Keratinocyte (primary cell): ENCODE data around the gene ALS2. TPM values are rescaled to one million over a fixed set of nuclear protein-coding genes. Genes with fewer than 3 reads are reported as not detected.

Experiments
- DNase-seq: peaks from one replicate; pipeline ENCODE4 v3.0.0-alpha.2; 2011; ENCODE audit warnings: low read depth, missing footprints, low spot score
- FAIRE-seq: peaks from 2 replicates; lab custom pipeline; 2011; peaks lifted over from hg19 to GRCh38; lab: Jason Lieb, UNC
- H2AFZ ChIP-seq: 2 replicates; pipeline ENCODE4 v1.6.0; 2012; ENCODE audit warnings: low read length, control low read depth, inconsistent platforms; ENCODE audit not compliant: control insufficient read depth
- H3K27ac ChIP-seq: 2 replicates; pipeline ENCODE4 v1.5.1; 2011; ENCODE audit warnings: low read length; ENCODE audit not compliant: control insufficient read depth, insufficient read depth
- H3K27me3 ChIP-seq: 3 replicates; pipeline ENCODE4 v1.6.0; 2011; ENCODE audit warnings: low read length; ENCODE audit not compliant: control insufficient read depth, insufficient read depth; ENCODE audit errors: extremely low read depth
- H3K36me3 ChIP-seq, 2 experiments: 2 replicates in 1 of 2; 3 replicates in 1 of 2; pipeline ENCODE4 v1.5.1; 2011; ENCODE audit warnings: low read length in 2 of 2, mild to moderate bottlenecking in 1 of 2; ENCODE audit not compliant: control insufficient read depth in 2 of 2, insufficient read depth in 2 of 2; ENCODE audit errors: extremely low read depth in 1 of 2
- H3K4me1 ChIP-seq: 3 replicates; pipeline ENCODE4 v1.5.1; 2011; ENCODE audit warnings: low read length; ENCODE audit not compliant: control insufficient read depth, insufficient read depth; ENCODE audit errors: extremely low read depth
- H3K4me2 ChIP-seq: 3 replicates; pipeline ENCODE4 v1.6.0; 2011; ENCODE audit warnings: low read depth, low read length; ENCODE audit not compliant: control insufficient read depth, insufficient read depth; ENCODE audit errors: extremely low read depth
- H3K4me3 ChIP-seq, 3 experiments: fragments of 200-600 bp in 1 of 3; sonication (generic) in 1 of 3; 2 replicates in 2 of 3; 3 replicates in 1 of 3; pipeline ENCODE4 v1.5.1; 2011 to 2016; ENCODE audit warnings: low read length in 3 of 3, mild to moderate bottlenecking in 3 of 3, control low read depth in 2 of 3, inconsistent platforms in 1 of 3, low read depth in 1 of 3, mixed read lengths in 1 of 3, mixed run types in 1 of 3, moderate library complexity in 1 of 3; ENCODE audit not compliant: control insufficient read depth in 2 of 3, insufficient read depth in 2 of 3; ENCODE audit errors: extremely low read depth in 1 of 3
- H3K79me2 ChIP-seq: 2 replicates; pipeline ENCODE4 v1.6.0; 2012; ENCODE audit warnings: low read length; ENCODE audit not compliant: control insufficient read depth, insufficient read depth
- H3K9ac ChIP-seq: 3 replicates; pipeline ENCODE4 v1.6.0; 2011; ENCODE audit warnings: low read length; ENCODE audit not compliant: control insufficient read depth, insufficient read depth; ENCODE audit errors: extremely low read depth
- H3K9me1 ChIP-seq: 3 replicates; pipeline ENCODE4 v1.6.0; 2011; ENCODE audit warnings: low read length; ENCODE audit not compliant: control insufficient read depth, insufficient read depth; ENCODE audit errors: extremely low read depth
- H3K9me3 ChIP-seq: 2 replicates; pipeline ENCODE4 v1.5.1; 2012; ENCODE audit warnings: low read depth, low read length; ENCODE audit not compliant: control insufficient read depth
- H4K20me1 ChIP-seq: 3 replicates; pipeline ENCODE4 v1.6.0; 2011; ENCODE audit warnings: low read length; ENCODE audit not compliant: control insufficient read depth, insufficient read depth; ENCODE audit errors: extremely low read depth
- EZH2 ChIP-seq: IDR thresholded peaks from one replicate; pipeline ENCODE4 v1.6.1; 2012; ENCODE audit warnings: inconsistent platforms, mild to moderate bottlenecking, low read length, moderate library complexity
- dilution Hi-C: fragments of 300-500 bp; cut with MboI; formaldehyde crosslinking; loops from one replicate; pipeline ENCODE4 v1.7.0; 2020; ENCODE audit warnings: low sequenced_read_pairs; ENCODE audit not compliant: extremely low pct_ligation_motif_present
- polyA plus RNA-seq, 5 experiments: library from polyadenylated mRNA; depleted of rRNA in 3 of 5; stranded (reverse) in 3 of 5; stranded (forward) in 1 of 5; unstranded in 1 of 5; fragments of >200 nt; gene quantifications; 1 replicate in 1 of 5; 2 replicates in 3 of 5; 3 replicates in 1 of 5; pipeline versions ENCODE4 v1.2.1 to v1.2.3, GENCODE V29; 2011 to 2012; ENCODE audit warnings: missing spikeins in 2 of 5, low read depth in 1 of 5, low replicate concordance in 1 of 5
- TF ChIP-seq, protein P1 (sequence below), 3 experiments: IDR thresholded peaks in 1 of 3; conservative IDR thresholded peaks in 1 of 3; optimal IDR thresholded peaks in 1 of 3; 2 replicates in 2 of 3; 3 replicates in 1 of 3; pipeline versions ENCODE3 to v1.5.1; 2011; ENCODE audit warnings: low read length in 3 of 3, mild to moderate bottlenecking in 3 of 3, moderate library complexity in 2 of 3, control low read depth in 1 of 3, inconsistent platforms in 1 of 3; ENCODE audit not compliant: insufficient read depth in 2 of 3; ENCODE audit errors: extremely low read depth in 1 of 3

ALS2 gene
- polyA plus RNA-seq, 1 donor (not counting 4 experiments of a cell fraction or from before 2014, with no cell fraction given): 25.8 TPM

DNA sequence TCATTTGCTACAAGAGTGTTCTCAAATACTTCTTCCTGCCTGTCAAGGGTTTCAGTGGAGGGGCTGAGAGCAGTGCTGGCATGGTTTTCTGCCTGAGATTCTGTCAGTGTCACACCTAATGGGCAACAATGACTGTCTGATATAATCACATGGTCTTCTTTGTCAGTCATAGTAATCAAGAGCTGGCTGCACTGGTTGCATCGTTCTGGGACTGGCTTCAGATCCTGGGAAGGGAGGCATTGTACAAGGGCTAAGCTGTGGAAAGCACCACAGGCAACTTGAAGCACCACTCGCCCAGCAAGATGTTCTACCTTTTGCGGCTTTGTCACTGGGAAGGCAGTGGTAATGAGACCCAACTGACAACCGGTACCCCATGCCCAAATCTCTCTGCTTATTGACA lies 19.6 kb downstream of the ALS2 start:
- H3K27me3 ChIP-seq: no peaks in the 10 kb centered on the region
- dilution Hi-C loops: no loop called here
- H3K9ac ChIP-seq: no peak overlapping the region
- H3K79me2 ChIP-seq: no peaks in the 10 kb centered on the region
- peaks cover 20 to 21% of the 10 kb centered on the region in 2 experiments for H3K36me3 ChIP-seq
- no peak overlapping the region for H3K4me3 ChIP-seq
- TF ChIP-seq EZH2: no peak
- TF ChIP-seq, protein P1, sequence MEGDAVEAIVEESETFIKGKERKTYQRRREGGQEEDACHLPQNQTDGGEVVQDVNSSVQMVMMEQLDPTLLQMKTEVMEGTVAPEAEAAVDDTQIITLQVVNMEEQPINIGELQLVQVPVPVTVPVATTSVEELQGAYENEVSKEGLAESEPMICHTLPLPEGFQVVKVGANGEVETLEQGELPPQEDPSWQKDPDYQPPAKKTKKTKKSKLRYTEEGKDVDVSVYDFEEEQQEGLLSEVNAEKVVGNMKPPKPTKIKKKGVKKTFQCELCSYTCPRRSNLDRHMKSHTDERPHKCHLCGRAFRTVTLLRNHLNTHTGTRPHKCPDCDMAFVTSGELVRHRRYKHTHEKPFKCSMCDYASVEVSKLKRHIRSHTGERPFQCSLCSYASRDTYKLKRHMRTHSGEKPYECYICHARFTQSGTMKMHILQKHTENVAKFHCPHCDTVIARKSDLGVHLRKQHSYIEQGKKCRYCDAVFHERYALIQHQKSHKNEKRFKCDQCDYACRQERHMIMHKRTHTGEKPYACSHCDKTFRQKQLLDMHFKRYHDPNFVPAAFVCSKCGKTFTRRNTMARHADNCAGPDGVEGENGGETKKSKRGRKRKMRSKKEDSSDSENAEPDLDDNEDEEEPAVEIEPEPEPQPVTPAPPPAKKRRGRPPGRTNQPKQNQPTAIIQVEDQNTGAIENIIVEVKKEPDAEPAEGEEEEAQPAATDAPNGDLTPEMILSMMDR (optimal IDR thresholded peaks at IDR 0.05 in 1 of 3, IDR thresholded peaks at IDR 0.05 in 1 of 3, conservative IDR thresholded peaks at IDR 0.05 in 1 of 3; ENCODE audit: extremely low read depth in 1 of 3, insufficient read depth in 2 of 3, low read length in 3 of 3): no peak
- no peak overlapping the region for H3K4me2 ChIP-seq
- H3K4me1 ChIP-seq: no peaks in the 10 kb centered on the region
- no peaks in the 10 kb centered on the region for H3K9me1 ChIP-seq
- no peaks in the 10 kb centered on the region for H4K20me1 ChIP-seq
- no peak for FAIRE-seq
- DNase-seq: no peak
- no peaks in the 10 kb centered on the region for H3K9me3 ChIP-seq
- H3K27ac ChIP-seq: no peak overlapping the region
- no peak overlapping the region for H2AFZ ChIP-seq

DNA sequence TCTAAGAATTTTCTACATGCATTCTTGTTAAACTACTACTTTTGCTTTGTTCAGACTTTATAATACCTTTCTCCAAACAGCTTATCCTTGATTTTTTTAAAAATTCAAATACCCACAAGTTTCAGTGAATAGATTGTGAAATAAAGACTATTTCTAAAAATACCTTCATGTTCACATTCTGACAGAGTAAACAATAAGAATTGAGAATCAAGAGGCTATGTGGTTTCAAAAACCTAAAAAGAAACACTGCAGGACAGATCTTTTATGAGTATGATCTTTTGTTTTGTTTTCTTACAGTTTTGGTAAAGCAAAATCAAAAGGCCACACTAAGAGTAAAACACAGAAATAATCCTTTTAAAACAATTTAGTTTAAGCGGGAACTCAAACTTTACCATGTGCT lies 21.2 kb downstream of the ALS2 start:
- H2AFZ ChIP-seq: no peak overlapping the region
- H3K9me3 ChIP-seq: no peaks in the 10 kb centered on the region
- DNase-seq (no peak), FAIRE-seq (no peak)
- dilution Hi-C loops: no loop called here
- no peaks in the 10 kb centered on the region for H3K9me1 ChIP-seq
- peaks cover 20% of the 10 kb centered on the region in 2 experiments for H3K36me3 ChIP-seq
- H3K4me3 ChIP-seq: no peak overlapping the region
- no peak overlapping the region for H3K27ac ChIP-seq
- no peaks in the 10 kb centered on the region for H3K79me2 ChIP-seq
- H4K20me1 ChIP-seq: no peaks in the 10 kb centered on the region
- no peak overlapping the region for H3K4me2 ChIP-seq
- no peak overlapping the region for H3K9ac ChIP-seq
- no peaks in the 10 kb centered on the region for H3K27me3 ChIP-seq
- H3K4me1 ChIP-seq: no peaks in the 10 kb centered on the region
- no peak for TF ChIP-seq EZH2
- TF ChIP-seq, protein P1 (optimal IDR thresholded peaks at IDR 0.05 in 1 of 3, IDR thresholded peaks at IDR 0.05 in 1 of 3, conservative IDR thresholded peaks at IDR 0.05 in 1 of 3; ENCODE audit: extremely low read depth in 1 of 3, insufficient read depth in 2 of 3, low read length in 3 of 3): no peak
